Left ventricle myocardium inferior (tissue), 1 donor: ENCODE data around the gene CAMKMT. TPM values are rescaled to one million over a fixed set of nuclear protein-coding genes. Genes with fewer than 3 reads are reported as not detected.

Source experiments
- DNase-seq: peaks from one replicate; pipeline ENCODE4 v3.0.0-alpha.2; 2020
- H3K27ac ChIP-seq: fragments of 200-600 bp; replicated peaks from 2 replicates; pipeline ENCODE4 v1.8.0; 2021
- H3K27me3 ChIP-seq: fragments of 200-600 bp; 2 replicates; pipeline ENCODE4 v1.8.0; 2021; ENCODE audit warnings: low read depth
- H3K36me3 ChIP-seq: fragments of 200-600 bp; 2 replicates; pipeline ENCODE4 v1.8.0; 2021
- H3K4me1 ChIP-seq: fragments of 200-600 bp; 2 replicates; pipeline ENCODE4 v1.8.0; 2021
- H3K4me3 ChIP-seq: fragments of 200-600 bp; 2 replicates; pipeline ENCODE4 v1.8.0; 2021; ENCODE audit warnings: mild to moderate bottlenecking, moderate library complexity
- H3K9me3 ChIP-seq: fragments of 200-600 bp; replicated peaks from 2 replicates; pipeline ENCODE4 v1.8.0; 2021
- intact Hi-C: fragments of 100-400 bp; cut with micrococcal nuclease; formaldehyde crosslinking; loops from one replicate; pipeline ENCODE4 v1.11.0; 2022
- total RNA-seq: library from RNA; stranded (reverse); fragmentation: NEBNext Ultra II Directional; extraction: Animal tissue kit (Norgen Biotek cat#: 25700); gene quantifications from one replicate; pipeline ENCODE4 v1.2.1, GENCODE V29; 2021
- TF ChIP-seq, protein P1 (sequence below): fragments of 200-600 bp; IDR thresholded peaks from 2 replicates; pipeline ENCODE4 v1.8.0; 2021; ENCODE audit warnings: antibody characterized with exemption, mild to moderate bottlenecking, borderline replicate concordance
- donor health status: DM: no; HTN: yes; CAD: no; lungs with severe emphysema.

The CAMKMT gene
- total RNA-seq, 1 donor from 2014 or later = 4.8 TPM

DNA sequence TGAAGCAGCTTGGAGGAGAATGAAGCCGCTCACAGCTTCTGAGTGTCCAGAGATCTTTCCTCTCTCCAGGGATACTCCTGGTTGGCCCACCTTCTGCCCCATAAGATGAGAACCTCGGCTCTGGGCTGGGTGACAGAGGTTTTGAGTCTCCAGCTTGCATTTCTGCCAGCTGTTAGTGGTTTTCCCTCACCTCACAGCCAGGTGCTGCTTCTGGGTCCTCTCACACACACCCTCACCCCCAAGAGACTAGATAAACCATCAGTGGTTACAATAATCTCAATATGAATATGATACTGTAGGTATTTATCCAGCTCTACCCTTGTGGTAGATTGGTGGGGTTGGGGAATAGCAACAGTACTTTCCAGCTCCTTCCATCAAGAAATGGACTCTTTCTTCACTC, 418.0 kb downstream of the CAMKMT start:
- peaks cover 34% of the 10 kb centered on the region for H3K9me3 ChIP-seq
- intact Hi-C loops = no loop called here
- no peak overlapping the region for H3K4me3 ChIP-seq
- no peak overlapping the region for H3K27ac ChIP-seq
- H3K36me3 ChIP-seq = no peaks in the 10 kb centered on the region
- DNase-seq = no peak
- H3K27me3 ChIP-seq = peaks cover 24% of the 10 kb centered on the region
- TF ChIP-seq, protein P1, sequence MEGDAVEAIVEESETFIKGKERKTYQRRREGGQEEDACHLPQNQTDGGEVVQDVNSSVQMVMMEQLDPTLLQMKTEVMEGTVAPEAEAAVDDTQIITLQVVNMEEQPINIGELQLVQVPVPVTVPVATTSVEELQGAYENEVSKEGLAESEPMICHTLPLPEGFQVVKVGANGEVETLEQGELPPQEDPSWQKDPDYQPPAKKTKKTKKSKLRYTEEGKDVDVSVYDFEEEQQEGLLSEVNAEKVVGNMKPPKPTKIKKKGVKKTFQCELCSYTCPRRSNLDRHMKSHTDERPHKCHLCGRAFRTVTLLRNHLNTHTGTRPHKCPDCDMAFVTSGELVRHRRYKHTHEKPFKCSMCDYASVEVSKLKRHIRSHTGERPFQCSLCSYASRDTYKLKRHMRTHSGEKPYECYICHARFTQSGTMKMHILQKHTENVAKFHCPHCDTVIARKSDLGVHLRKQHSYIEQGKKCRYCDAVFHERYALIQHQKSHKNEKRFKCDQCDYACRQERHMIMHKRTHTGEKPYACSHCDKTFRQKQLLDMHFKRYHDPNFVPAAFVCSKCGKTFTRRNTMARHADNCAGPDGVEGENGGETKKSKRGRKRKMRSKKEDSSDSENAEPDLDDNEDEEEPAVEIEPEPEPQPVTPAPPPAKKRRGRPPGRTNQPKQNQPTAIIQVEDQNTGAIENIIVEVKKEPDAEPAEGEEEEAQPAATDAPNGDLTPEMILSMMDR = no peak
- peaks cover 18% of the 10 kb centered on the region for H3K4me1 ChIP-seq

GRCh38 chr2:44780406-44780805, 418.7 kb downstream of the CAMKMT start:
- no peak overlapping the region for H3K27ac ChIP-seq
- H3K36me3 ChIP-seq = no peaks in the 10 kb centered on the region
- intact Hi-C loops = no loop called here
- DNase-seq = no peak
- peaks cover 20% of the 10 kb centered on the region for H3K27me3 ChIP-seq
- H3K4me1 ChIP-seq = peaks cover 18% of the 10 kb centered on the region
- H3K9me3 ChIP-seq = peaks cover 34% of the 10 kb centered on the region
- H3K4me3 ChIP-seq = no peak overlapping the region
- TF ChIP-seq, protein P1 = no peak

DNA sequence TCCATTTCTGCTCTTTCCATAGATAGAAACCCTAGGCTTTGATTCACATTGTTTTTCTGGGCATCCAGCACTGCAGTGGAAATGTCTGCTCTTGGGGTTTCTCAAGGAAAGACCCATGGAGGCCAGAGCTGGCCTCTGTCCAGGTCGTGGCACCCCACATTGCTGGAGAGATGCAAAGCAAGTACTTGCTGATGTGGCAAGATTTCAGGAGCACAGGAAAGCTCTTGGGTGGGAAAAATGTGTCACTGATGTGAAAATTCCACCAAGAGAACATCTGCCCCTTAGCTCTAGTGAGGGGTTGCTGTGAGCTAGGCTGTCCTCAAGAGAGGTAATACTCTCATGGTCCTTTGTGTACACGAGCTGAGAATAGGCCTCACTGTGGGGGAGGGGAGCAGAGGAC, 423.7 kb downstream of the CAMKMT start:
- no peaks in the 10 kb centered on the region for H3K36me3 ChIP-seq
- H3K4me1 ChIP-seq = no peaks in the 10 kb centered on the region
- H3K27ac ChIP-seq = no peak overlapping the region
- H3K27me3 ChIP-seq = peaks cover 27% of the 10 kb centered on the region
- peaks cover 25% of the 10 kb centered on the region for H3K9me3 ChIP-seq
- intact Hi-C loops = no loop called here
- H3K4me3 ChIP-seq = no peak overlapping the region
- no peak for DNase-seq
- TF ChIP-seq, protein P1 = no peak

GRCh38 chr2:44786045-44786816, 424.5 kb downstream of the CAMKMT start:
- intact Hi-C loops = no loop called here
- TF ChIP-seq, protein P1 = no peak

DNA sequence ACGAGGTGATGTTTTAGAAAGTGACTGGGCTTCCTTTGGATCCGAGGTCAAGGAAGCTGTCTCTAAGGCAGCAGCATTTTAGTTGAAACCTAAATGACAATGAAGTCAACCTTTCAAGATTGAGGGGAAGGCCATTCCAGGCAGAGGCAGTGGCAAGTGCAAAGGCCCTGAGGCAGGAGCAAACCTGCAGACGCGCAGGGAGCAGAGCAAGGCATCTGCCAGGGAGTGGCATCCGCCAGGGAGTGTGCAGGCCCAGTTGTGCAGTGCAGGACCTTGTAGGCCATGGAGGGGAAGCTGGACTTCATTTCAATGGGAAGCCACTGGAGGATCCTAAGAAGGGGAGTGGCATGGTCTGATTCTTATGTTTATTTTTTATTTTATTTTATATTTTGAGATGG, 425.1 kb downstream of the CAMKMT start:
- H3K4me1 ChIP-seq = no peaks in the 10 kb centered on the region
- intact Hi-C loops = no loop called here
- no peak for DNase-seq
- TF ChIP-seq, protein P1 = no peak
- no peaks in the 10 kb centered on the region for H3K36me3 ChIP-seq
- H3K27me3 ChIP-seq = peaks cover 40% of the 10 kb centered on the region
- no peak overlapping the region for H3K4me3 ChIP-seq
- H3K27ac ChIP-seq = no peak overlapping the region
- H3K9me3 ChIP-seq = peaks cover 13% of the 10 kb centered on the region

More at GRCh38 chr2:44786045-44786816, 424.5 kb downstream of the CAMKMT start:
- Histone ChIP-seq H3K27ac (no peak overlapping the region), H3K36me3 (no peaks in the 10 kb centered on the region), H3K4me1 (no peaks in the 10 kb centered on the region), H3K4me3 (no peak overlapping the region), H3K9me3 (peaks cover 17% of the 10 kb centered on the region), H3K27me3 (peaks cover 34% of the 10 kb centered on the region)
- no peak for DNase-seq
